Ovary (tissue), 9 donors: Measurements from ENCODE around the gene SLAMF7. TPM values are rescaled to one million over a fixed set of nuclear protein-coding genes. Genes with fewer than 3 reads are reported as not detected.

Experiments
- DNase-seq, 5 donors: peaks; one replicate each; pipeline ENCODE4 v3.0.0-alpha.2; 2019 to 2020
- H3K27ac ChIP-seq, 2 donors: fragments of 200-600 bp; one replicate each; pipeline versions ENCODE4 v1.5.1 to v1.8.0; 2019 to 2022
- H3K27me3 ChIP-seq: fragments of 200-600 bp; one replicate; pipeline ENCODE4 v1.8.0; 2022
- H3K36me3 ChIP-seq: fragments of 200-600 bp; sonication (generic); one replicate; pipeline ENCODE4 v1.5.1; 2019
- H3K4me1 ChIP-seq: one replicate; pipeline ENCODE4 v1.8.1; 2013; ENCODE audit warnings: mild to moderate bottlenecking, moderate library complexity; ENCODE audit not compliant: insufficient read depth
- H3K4me3 ChIP-seq: fragments of 200-600 bp; sonication (generic); one replicate; pipeline ENCODE4 v1.5.1; 2017
- H3K9me3 ChIP-seq, 2 donors: fragments of 200-600 bp in 1 of 2; sonication (generic) in 1 of 2; one replicate each; pipeline versions ENCODE4 v1.5.1 to v1.8.1; 2013 to 2019; ENCODE audit warnings: mild to moderate bottlenecking in 1 of 2, moderate library complexity in 1 of 2
- CTCF ChIP-seq, 3 donors: fragments of 450-650 bp in 2 of 3; fragments of 200-600 bp in 1 of 3; IDR thresholded peaks; one replicate each; pipeline versions ENCODE4 v1.5.1 to v1.8.0; 2016 to 2022; ENCODE audit warnings: antibody characterized with exemption in 3 of 3, mild to moderate bottlenecking in 1 of 3
- EP300 ChIP-seq: sonication (generic); formaldehyde crosslinking; IDR thresholded peaks from one replicate; pipeline ENCODE4 v1.6.1; 2017; ENCODE audit warnings: antibody characterized with exemption
- POLR2A ChIP-seq: fragments of 450-650 bp; IDR thresholded peaks from one replicate; pipeline ENCODE4 v1.6.1; 2017; ENCODE audit warnings: antibody characterized with exemption, mild to moderate bottlenecking, moderate library complexity
- WGBS, 3 donors: extraction: QIAGEN DNeasy Blood & Tissue Kit in 1 of 3; methylation state at CpG; one replicate each; pipeline versions ENCODE4 v1.1.5 to v1.1.7; 2013 to 2017; 5-methylcytosine and 5-hydroxymethylcytosine counted together
- intact Hi-C, 4 donors: fragments of 100-400 bp; cut with DNase I; formaldehyde crosslinking; loops; one replicate each; pipeline versions ENCODE4 v1.11.0 to v1.15.1; 2022 to 2023
- polyA plus RNA-seq, 2 donors: library from polyadenylated mRNA; stranded (reverse); fragments of 200-250 nt in 1 of 2; fragments of 350-450 nt in 1 of 2; fragmentation: Illumina TruSeq in 1 of 2; extraction: RNeasy Lipid Tissue Mini Kit (QIAGEN cat#74804) in 1 of 2; gene quantifications; one replicate each; pipeline ENCODE4 v1.2.3, GENCODE V29; 2013 to 2014
- total RNA-seq, 7 donors: library from RNA; depleted of rRNA in 2 of 7; stranded (reverse); fragments of >200 nt in 2 of 7; fragmentation: NEBNext Ultra II Directional in 3 of 7; extraction: Animal tissue kit (Norgen Biotek cat#: 25700) in 3 of 7; gene quantifications; one replicate each; pipeline versions ENCODE4 v1.1.0 to v1.2.4, GENCODE V29; 2016 to 2023
- donor health status: DM: no; HTN: no; CAD: no; lungs with moderate emphysema.
- donor health status: DM: no; HTN: no; CAD: no.
- donor health status: Bipolar disorder and iron deficiency.
- donor health status: DM: yes; HTN: yes; CAD: no.
- donor health status: DM: no; HTN: no; CAD: no.
- donor health status: DM: yes; HTN: yes; CAD: no.

The SLAMF7 gene
- total and polyA plus RNA-seq, 9 donors = 0.32 to 7.3 (median 0.84) TPM; not detected in 1

DNA sequence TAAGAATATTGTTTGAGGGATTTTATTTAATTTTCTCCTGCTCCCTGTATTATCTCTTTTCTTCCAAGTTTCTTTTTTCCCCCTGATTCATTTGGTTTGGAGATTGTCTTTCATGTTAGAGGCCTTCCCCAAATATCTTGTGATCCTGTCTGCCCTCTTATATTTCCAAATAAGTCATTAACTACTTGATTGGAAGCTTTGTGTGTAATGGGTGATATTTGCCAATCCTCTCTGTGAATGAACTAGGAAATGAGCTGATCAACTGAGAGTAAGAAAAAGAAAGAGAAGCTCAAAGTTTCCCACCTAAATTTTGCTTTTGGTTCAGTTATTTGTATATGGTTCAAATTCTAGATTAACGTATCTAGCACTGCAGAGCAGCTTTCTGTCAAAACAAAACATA is 33.3 kb downstream of the SLAMF7 start:
- H3K4me1 ChIP-seq = no peaks in the 10 kb centered on the region
- H3K36me3 ChIP-seq = no peaks in the 10 kb centered on the region
- TF ChIP-seq POLR2A = no peak
- TF ChIP-seq EP300 = no peak
- no peak for TF ChIP-seq CTCF (IDR thresholded peaks at IDR 0.05)
- H3K4me3 ChIP-seq = no peak overlapping the region
- no peak overlapping the region for H3K27ac ChIP-seq
- intact Hi-C loops = no loop called here
- H3K9me3 ChIP-seq = no peaks in the 10 kb centered on the region
- no peaks in the 10 kb centered on the region for H3K27me3 ChIP-seq
- 76 to 90% (median 82%) methylated on average over 1 of the region's 1 CpG for WGBS, 3 donors
- no peak for DNase-seq

DNA sequence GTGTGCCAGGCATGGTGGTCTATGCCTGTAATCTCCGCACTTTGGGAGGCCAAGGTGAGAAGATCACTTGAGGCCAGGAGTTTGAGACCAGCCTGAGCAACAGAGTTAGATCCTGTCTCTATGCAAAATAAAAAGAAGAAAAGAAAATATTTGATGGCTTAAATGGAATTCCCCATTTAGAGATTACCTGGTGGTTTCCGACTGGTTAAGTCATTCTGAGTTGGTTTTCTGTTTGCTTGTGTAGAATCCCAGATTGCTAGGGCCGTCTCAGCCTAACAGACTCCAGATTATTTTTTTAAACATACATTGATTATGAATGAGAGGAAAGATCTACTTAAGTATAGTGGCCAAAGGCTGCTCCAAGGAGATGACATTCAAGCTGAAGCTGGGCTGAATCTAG is 34.0 kb downstream of the SLAMF7 start:
- Histone ChIP-seq H3K27me3 (no peaks in the 10 kb centered on the region), H3K27ac (no peak overlapping the region), H3K4me3 (no peak overlapping the region), H3K4me1 (no peaks in the 10 kb centered on the region), H3K9me3 (no peaks in the 10 kb centered on the region), H3K36me3 (no peaks in the 10 kb centered on the region)
- TF ChIP-seq POLR2A (no peak), EP300 (no peak), CTCF (IDR thresholded peaks at IDR 0.05) (no peak)
- no peak for DNase-seq
- 80 to 86% (median 81%) methylated on average over 3 of the region's 3 CpGs for WGBS, 3 donors
- intact Hi-C loops = no loop called here

DNA sequence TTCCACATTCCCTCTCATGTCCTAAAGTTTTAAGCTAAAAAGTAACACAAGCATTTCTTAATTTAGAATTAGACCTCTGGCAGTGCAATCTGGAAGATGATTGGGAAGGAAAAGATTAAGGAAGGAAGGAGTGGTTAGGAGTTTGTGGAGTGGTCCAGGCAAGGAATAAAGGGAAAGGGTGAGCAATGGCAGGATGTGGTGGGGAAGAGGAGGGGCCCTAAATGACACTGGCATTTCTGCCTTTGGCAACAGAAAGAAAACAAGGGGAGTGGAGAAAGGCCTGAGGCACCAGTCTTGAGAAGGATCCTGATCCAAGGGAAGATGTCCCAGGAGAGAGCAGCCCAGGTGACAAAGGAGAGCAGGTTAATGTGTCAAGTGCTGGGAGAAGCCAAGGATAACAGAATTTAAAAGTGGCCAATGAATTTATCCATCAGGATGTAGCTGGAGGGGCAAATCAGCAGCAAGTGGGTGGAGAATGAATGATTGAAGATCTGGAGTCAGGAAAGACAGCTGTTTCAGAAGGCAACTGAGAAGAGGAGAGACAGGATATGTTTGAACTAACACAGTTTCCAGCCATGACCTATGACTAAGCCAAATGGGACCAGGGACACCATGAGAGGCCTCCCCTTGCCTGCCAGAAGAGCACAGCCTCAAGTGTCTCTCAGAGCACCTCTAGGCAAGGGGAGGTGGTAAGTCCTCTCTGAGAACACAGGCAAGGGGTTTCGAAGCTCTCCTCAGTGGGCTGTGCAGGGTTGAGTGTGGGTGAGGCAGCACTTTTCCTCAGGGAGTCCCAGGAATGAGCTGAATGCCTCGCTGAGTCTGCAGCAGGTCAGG is 36.1 kb downstream of the SLAMF7 start:
- Histone ChIP-seq H3K27ac (no peak overlapping the region), H3K27me3 (no peaks in the 10 kb centered on the region), H3K9me3 (no peaks in the 10 kb centered on the region), H3K4me3 (no peak overlapping the region), H3K4me1 (no peaks in the 10 kb centered on the region), H3K36me3 (no peaks in the 10 kb centered on the region)
- no peak for DNase-seq
- intact Hi-C loops = no loop called here
- TF ChIP-seq POLR2A (no peak), CTCF (IDR thresholded peaks at IDR 0.05) (no peak), EP300 (no peak)
- WGBS, 3 donors = 58 to 72% (median 65%) methylated on average over 2 of the region's 2 CpGs

- WGBS, 3 donors = 85 to 98% (median 85%) methylated on average over 1 of the region's 1 CpG
- H3K9me3 ChIP-seq = no peaks in the 10 kb centered on the region
- no peak overlapping the region for H3K4me3 ChIP-seq
- DNase-seq = no peak
- TF ChIP-seq EP300 (no peak), CTCF (IDR thresholded peaks at IDR 0.05) (no peak), POLR2A (no peak)
- no peaks in the 10 kb centered on the region for H3K36me3 ChIP-seq
- no peaks in the 10 kb centered on the region for H3K27me3 ChIP-seq
- intact Hi-C loops = no loop called here
- no peaks in the 10 kb centered on the region for H3K4me1 ChIP-seq
- no peak overlapping the region for H3K27ac ChIP-seq
Measured at GRCh38 chr1:160776178-160776577, 37.1 kb downstream of the SLAMF7 start.
